ENCODE measurements around the gene TNNT2. TPM values are rescaled to one million over a fixed set of nuclear protein-coding genes. Genes with fewer than 3 reads are reported as not detected.

Gene TNNT2
- total and polyA plus RNA-seq, 2 of the 13 experiments (the other 11 are each of a cell fraction or from before 2014, with no cell fraction given), result 0.20 to 0.63 TPM

DNA sequence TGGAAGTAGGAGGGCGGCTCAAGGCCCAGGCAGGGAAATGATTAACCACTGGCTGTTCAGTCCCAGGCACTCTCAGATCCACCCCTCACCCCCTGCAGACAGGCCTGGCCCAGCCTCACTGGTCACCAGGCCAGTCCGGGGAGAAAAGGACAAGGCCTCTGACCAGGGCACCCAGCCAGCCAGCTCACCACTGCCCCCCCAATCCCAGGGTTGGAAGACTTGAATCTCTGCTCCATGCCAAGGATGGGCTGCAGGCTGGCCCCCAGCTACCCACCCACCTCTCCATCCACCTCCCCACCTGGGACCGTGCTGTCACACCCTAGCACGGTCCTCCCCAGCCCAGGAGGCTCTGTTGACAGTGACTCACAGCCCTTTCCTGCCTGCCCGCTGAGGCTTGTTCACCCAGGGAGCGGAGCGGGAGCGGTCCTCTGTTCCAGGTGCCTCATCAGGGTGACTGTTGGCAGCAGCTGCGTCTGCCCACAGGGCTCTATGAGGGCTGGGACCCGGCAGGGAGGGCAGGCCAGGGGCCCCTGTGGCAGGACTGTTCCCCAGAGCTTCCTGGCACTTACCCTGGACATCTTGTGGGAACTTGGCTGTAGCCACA, 19.5 kb upstream of the TNNT2 start (continued):
- TF ChIP-seq ZNF343 (CRISPR knock-in tag; IDR thresholded peaks at IDR 0.05) (no peak), ZNF644 (CRISPR knock-in tag; IDR thresholded peaks at IDR 0.05; ENCODE audit: low read depth) (peak; percentile 40; the same call in 1 of the 2 replicates), JUND (CRISPR knock-in tag; IDR thresholded peaks at IDR 0.05) (peak; percentile 78; the same call in 1 of the 2 replicates), HNRNPH1 (optimal IDR thresholded peaks at IDR 0.05; ENCODE audit: low read depth, low read length) (no peak), PRMT3 (CRISPR knock-in tag; IDR thresholded peaks at IDR 0.05; ENCODE audit: borderline replicate concordance, low read depth) (0 out of 2 replicates have a peak, but pooled peaks have one; percentile 68), SIX4 (CRISPR knock-in tag; IDR thresholded peaks at IDR 0.05) (no peak), ONECUT2 (CRISPR knock-in tag; IDR thresholded peaks at IDR 0.05) (no peak), POGZ (CRISPR knock-in tag; IDR thresholded peaks at IDR 0.05) (peak; percentile 62), ZNF484 (CRISPR knock-in tag; IDR thresholded peaks at IDR 0.05; ENCODE audit: borderline replicate concordance, low read depth) (no peak), ZFX (CRISPR knock-in tag; IDR thresholded peaks at IDR 0.05; ENCODE audit: low read depth) (peak; percentile 96), ZNF12 (CRISPR knock-in tag; IDR thresholded peaks at IDR 0.05) (no peak; the same call in 1 of the 2 replicates), ZNF326 (CRISPR knock-in tag; IDR thresholded peaks at IDR 0.05; ENCODE audit: borderline replicate concordance) (no peak), DNMT3B (CRISPR knock-in tag; conservative IDR thresholded peaks at IDR 0.05) (no peak), PHF5A (CRISPR knock-in tag; IDR thresholded peaks at IDR 0.05; ENCODE audit: low read depth, unreplicated experiment) (peak; percentile 41), GABPB1 (CRISPR knock-in tag; IDR thresholded peaks at IDR 0.05) (peak; percentile 58; the same call in 1 of the 2 replicates), ZBTB20 (CRISPR knock-in tag; IDR thresholded peaks at IDR 0.05; ENCODE audit: borderline replicate concordance, low read depth) (peak; percentile 36; the same call in 1 of the 2 replicates)
- TF ChIP-seq, protein P1, sequence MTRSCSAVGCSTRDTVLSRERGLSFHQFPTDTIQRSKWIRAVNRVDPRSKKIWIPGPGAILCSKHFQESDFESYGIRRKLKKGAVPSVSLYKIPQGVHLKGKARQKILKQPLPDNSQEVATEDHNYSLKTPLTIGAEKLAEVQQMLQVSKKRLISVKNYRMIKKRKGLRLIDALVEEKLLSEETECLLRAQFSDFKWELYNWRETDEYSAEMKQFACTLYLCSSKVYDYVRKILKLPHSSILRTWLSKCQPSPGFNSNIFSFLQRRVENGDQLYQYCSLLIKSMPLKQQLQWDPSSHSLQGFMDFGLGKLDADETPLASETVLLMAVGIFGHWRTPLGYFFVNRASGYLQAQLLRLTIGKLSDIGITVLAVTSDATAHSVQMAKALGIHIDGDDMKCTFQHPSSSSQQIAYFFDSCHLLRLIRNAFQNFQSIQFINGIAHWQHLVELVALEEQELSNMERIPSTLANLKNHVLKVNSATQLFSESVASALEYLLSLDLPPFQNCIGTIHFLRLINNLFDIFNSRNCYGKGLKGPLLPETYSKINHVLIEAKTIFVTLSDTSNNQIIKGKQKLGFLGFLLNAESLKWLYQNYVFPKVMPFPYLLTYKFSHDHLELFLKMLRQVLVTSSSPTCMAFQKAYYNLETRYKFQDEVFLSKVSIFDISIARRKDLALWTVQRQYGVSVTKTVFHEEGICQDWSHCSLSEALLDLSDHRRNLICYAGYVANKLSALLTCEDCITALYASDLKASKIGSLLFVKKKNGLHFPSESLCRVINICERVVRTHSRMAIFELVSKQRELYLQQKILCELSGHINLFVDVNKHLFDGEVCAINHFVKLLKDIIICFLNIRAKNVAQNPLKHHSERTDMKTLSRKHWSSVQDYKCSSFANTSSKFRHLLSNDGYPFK (CRISPR knock-in tag; IDR thresholded peaks at IDR 0.05; ENCODE audit: borderline replicate concordance), result no peak
- TF ChIP-seq, protein P2, sequence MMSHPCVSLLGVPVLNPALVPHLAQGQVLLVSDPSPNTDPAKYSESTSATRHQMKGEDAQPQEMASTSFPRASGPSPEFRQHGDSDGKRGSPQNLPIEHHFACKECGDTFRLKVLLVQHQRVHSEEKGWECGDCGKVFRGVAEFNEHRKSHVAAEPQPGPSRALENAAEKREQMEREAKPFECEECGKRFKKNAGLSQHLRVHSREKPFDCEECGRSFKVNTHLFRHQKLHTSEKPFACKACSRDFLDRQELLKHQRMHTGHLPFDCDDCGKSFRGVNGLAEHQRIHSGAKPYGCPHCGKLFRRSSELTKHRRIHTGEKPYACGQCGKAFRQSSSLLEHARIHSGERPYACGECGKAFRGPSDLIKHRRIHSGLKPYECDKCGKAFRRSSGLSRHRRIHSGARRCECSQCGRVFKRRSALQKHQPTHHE (CRISPR knock-in tag; IDR thresholded peaks at IDR 0.05; ENCODE audit: borderline replicate concordance), result 0 out of 2 replicates have a peak, but pooled peaks have one; percentile 20
